ENCODE results near the gene PRMT7.

PRMT7 gene

GRCh38 chr16:68376590-68376989 is 65.8 kb downstream of the PRMT7 start:
- no peak overlapping the region for H3K27ac ChIP-seq (ENCODE audit: low read length)
- H3K4me3 ChIP-seq (ENCODE audit: low read length) = no peak overlapping the region
- H3K4me1 ChIP-seq (ENCODE audit: control insufficient read depth, insufficient read depth, low read length) = 0 out of 2 replicates have a peak, but pooled peaks cover 2% of the 10 kb centered on the region
- H3K27me3 ChIP-seq (ENCODE audit: control insufficient read depth, insufficient read depth, low read length) = no peaks in the 10 kb centered on the region
- no peaks in the 10 kb centered on the region for H3K9me3 ChIP-seq (ENCODE audit: control insufficient read depth, insufficient read depth, low read length)
- no peak for DNase-seq (ENCODE audit: low read depth, low spot score)
- no CpG with 5 or more reads among the region's 6 CpGs for WGBS (ENCODE audit: insufficient coverage, insufficient read length)
- no peaks in the 10 kb centered on the region for H3K36me3 ChIP-seq (ENCODE audit: control insufficient read depth, insufficient read depth, low read length)

- no CpG with 5 or more reads among the region's 7 CpGs for WGBS (ENCODE audit: insufficient coverage, insufficient read length)
- no peaks in the 10 kb centered on the region for H3K36me3 ChIP-seq (ENCODE audit: control insufficient read depth, insufficient read depth, low read length)
- no peak overlapping the region for H3K4me3 ChIP-seq (ENCODE audit: low read length)
- H3K4me1 ChIP-seq (ENCODE audit: control insufficient read depth, insufficient read depth, low read length) = 0 out of 2 replicates have a peak, but pooled peaks cover 2% of the 10 kb centered on the region
- H3K9me3 ChIP-seq (ENCODE audit: control insufficient read depth, insufficient read depth, low read length) = no peaks in the 10 kb centered on the region
- DNase-seq (ENCODE audit: low read depth, low spot score) = no peak
- H3K27me3 ChIP-seq (ENCODE audit: control insufficient read depth, insufficient read depth, low read length) = no peaks in the 10 kb centered on the region
- H3K27ac ChIP-seq (ENCODE audit: low read length) = no peak overlapping the region
These were observed 66.4 kb downstream of the PRMT7 start for GRCh38 chr16:68377221-68377620.

GRCh38 chr16:68377667-68378393 is 67.0 kb downstream of the PRMT7 start:
- H3K27me3 ChIP-seq (ENCODE audit: control insufficient read depth, insufficient read depth, low read length) = no peaks in the 10 kb centered on the region
- H3K36me3 ChIP-seq (ENCODE audit: control insufficient read depth, insufficient read depth, low read length) = no peaks in the 10 kb centered on the region
- H3K4me1 ChIP-seq (ENCODE audit: control insufficient read depth, insufficient read depth, low read length) = 0 out of 2 replicates have a peak, but pooled peaks cover 2% of the 10 kb centered on the region
- no peaks in the 10 kb centered on the region for H3K9me3 ChIP-seq (ENCODE audit: control insufficient read depth, insufficient read depth, low read length)
- no peak overlapping the region for H3K4me3 ChIP-seq (ENCODE audit: low read length)
- WGBS (ENCODE audit: insufficient coverage, insufficient read length) = no CpG with 5 or more reads among the region's 11 CpGs
- no peak overlapping the region for H3K27ac ChIP-seq (ENCODE audit: low read length)
- no peak for DNase-seq (ENCODE audit: low read depth, low spot score)

GRCh38 chr16:68378436-68379415 is 67.9 kb downstream of the PRMT7 start:
- Histone ChIP-seq H3K4me3 (ENCODE audit: low read length) (no peak overlapping the region), H3K27me3 (ENCODE audit: control insufficient read depth, insufficient read depth, low read length) (no peaks in the 10 kb centered on the region), H3K36me3 (ENCODE audit: control insufficient read depth, insufficient read depth, low read length) (no peaks in the 10 kb centered on the region), H3K9me3 (ENCODE audit: control insufficient read depth, insufficient read depth, low read length) (no peaks in the 10 kb centered on the region), H3K27ac (ENCODE audit: low read length) (no peak overlapping the region), H3K4me1 (ENCODE audit: control insufficient read depth, insufficient read depth, low read length) (peaks cover 3% of the 10 kb centered on the region; the same call in 1 of the 2 replicates)
- DNase-seq (ENCODE audit: low read depth, low spot score) = no peak
- no CpG with 5 or more reads among the region's 13 CpGs for whole genome bisulfite sequencing (ENCODE audit: insufficient coverage, insufficient read length)

GRCh38 chr16:68379472-68380347 is 68.9 kb downstream of the PRMT7 start:
- WGBS (ENCODE audit: insufficient coverage, insufficient read length) = no CpG with 5 or more reads among the region's 18 CpGs
- Histone ChIP-seq H3K27me3 (ENCODE audit: control insufficient read depth, insufficient read depth, low read length) (no peaks in the 10 kb centered on the region), H3K4me3 (ENCODE audit: low read length) (no peak overlapping the region), H3K27ac (ENCODE audit: low read length) (no peak overlapping the region), H3K4me1 (ENCODE audit: control insufficient read depth, insufficient read depth, low read length) (peaks cover 5% of the 10 kb centered on the region), H3K36me3 (ENCODE audit: control insufficient read depth, insufficient read depth, low read length) (no peaks in the 10 kb centered on the region), H3K9me3 (ENCODE audit: control insufficient read depth, insufficient read depth, low read length) (no peaks in the 10 kb centered on the region)
- no peak for DNase-seq (ENCODE audit: low read depth, low spot score)

GRCh38 chr16:68380348-68380670 is 69.5 kb downstream of the PRMT7 start:
- no peaks in the 10 kb centered on the region for H3K36me3 ChIP-seq (ENCODE audit: control insufficient read depth, insufficient read depth, low read length)
- no peak overlapping the region for H3K4me3 ChIP-seq (ENCODE audit: low read length)
- no peaks in the 10 kb centered on the region for H3K27me3 ChIP-seq (ENCODE audit: control insufficient read depth, insufficient read depth, low read length)
- H3K4me1 ChIP-seq (ENCODE audit: control insufficient read depth, insufficient read depth, low read length) = peaks cover 5% of the 10 kb centered on the region
- WGBS (ENCODE audit: insufficient coverage, insufficient read length) = no CpG with 5 or more reads among the region's 5 CpGs
- no peak for DNase-seq (ENCODE audit: low read depth, low spot score)
- no peaks in the 10 kb centered on the region for H3K9me3 ChIP-seq (ENCODE audit: control insufficient read depth, insufficient read depth, low read length)
- no peak overlapping the region for H3K27ac ChIP-seq (ENCODE audit: low read length)

GRCh38 chr16:68380676-68381362 is 70.0 kb downstream of the PRMT7 start:
- Histone ChIP-seq H3K27ac (ENCODE audit: low read length) (no peak overlapping the region), H3K9me3 (ENCODE audit: control insufficient read depth, insufficient read depth, low read length) (no peaks in the 10 kb centered on the region), H3K4me1 (ENCODE audit: control insufficient read depth, insufficient read depth, low read length) (peaks cover 5% of the 10 kb centered on the region), H3K27me3 (ENCODE audit: control insufficient read depth, insufficient read depth, low read length) (no peaks in the 10 kb centered on the region), H3K4me3 (ENCODE audit: low read length) (no peak overlapping the region), H3K36me3 (ENCODE audit: control insufficient read depth, insufficient read depth, low read length) (no peaks in the 10 kb centered on the region)
- DNase-seq (ENCODE audit: low read depth, low spot score) = no peak
- WGBS (ENCODE audit: insufficient coverage, insufficient read length) = no CpG with 5 or more reads among the region's 10 CpGs

GRCh38 chr16:68381363-68381724 is 70.5 kb downstream of the PRMT7 start:
- Histone ChIP-seq H3K4me3 (ENCODE audit: low read length) (no peak overlapping the region), H3K9me3 (ENCODE audit: control insufficient read depth, insufficient read depth, low read length) (no peaks in the 10 kb centered on the region), H3K36me3 (ENCODE audit: control insufficient read depth, insufficient read depth, low read length) (no peaks in the 10 kb centered on the region), H3K4me1 (ENCODE audit: control insufficient read depth, insufficient read depth, low read length) (peaks cover 5% of the 10 kb centered on the region), H3K27me3 (ENCODE audit: control insufficient read depth, insufficient read depth, low read length) (no peaks in the 10 kb centered on the region), H3K27ac (ENCODE audit: low read length) (no peak overlapping the region)
- no CpG with 5 or more reads among the region's 7 CpGs for WGBS (ENCODE audit: insufficient coverage, insufficient read length)
- DNase-seq (ENCODE audit: low read depth, low spot score) = no peak

- Histone ChIP-seq H3K4me3 (ENCODE audit: low read length) (no peak overlapping the region), H3K27ac (ENCODE audit: low read length) (no peak overlapping the region), H3K27me3 (ENCODE audit: control insufficient read depth, insufficient read depth, low read length) (no peaks in the 10 kb centered on the region), H3K4me1 (ENCODE audit: control insufficient read depth, insufficient read depth, low read length) (peaks cover 6% of the 10 kb centered on the region), H3K9me3 (ENCODE audit: control insufficient read depth, insufficient read depth, low read length) (no peaks in the 10 kb centered on the region), H3K36me3 (ENCODE audit: control insufficient read depth, insufficient read depth, low read length) (no peaks in the 10 kb centered on the region)
- 100% methylated on average over 1 of the region's 5 CpGs for WGBS (ENCODE audit: insufficient coverage, insufficient read length)
- no peak for DNase-seq (ENCODE audit: low read depth, low spot score)
These were observed 71.5 kb downstream of the PRMT7 start for GRCh38 chr16:68382296-68382718.

Data from iPS DF 6.9 (cell line).